NCI-H1105 treated with DMSO at 0.1 percent for 48 hours (cell line): ENCODE data around the gene STON2.
A peak's percentile ranks its signal among the peaks of the same experiment; 100 is the strongest.

ENCODE experiments used
- DNase-seq: peaks from one replicate; lab custom pipeline; 2025; lab: John Stamatoyannopoulos, UW

STON2 gene

DNA sequence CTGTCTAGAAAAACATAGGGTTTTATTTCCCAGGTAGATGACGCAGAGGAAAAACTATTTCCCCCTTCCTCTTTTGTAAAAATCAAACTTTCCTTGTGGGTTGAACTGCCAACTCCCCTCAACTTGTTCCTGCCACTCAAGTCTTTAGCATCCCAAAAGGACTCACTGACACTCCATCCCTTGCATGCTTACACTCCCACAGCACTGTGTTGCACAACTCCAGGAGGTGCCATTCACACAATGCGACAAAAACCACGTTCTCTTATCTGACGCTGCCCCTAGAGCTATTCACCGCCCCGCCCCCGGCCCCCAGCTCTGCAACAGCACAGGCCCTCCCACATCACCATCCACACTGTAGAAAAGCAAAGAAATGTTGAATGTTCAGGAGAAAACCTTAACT is 16.9 kb upstream of the STON2 start:
- DNase-seq = no peak

DNA sequence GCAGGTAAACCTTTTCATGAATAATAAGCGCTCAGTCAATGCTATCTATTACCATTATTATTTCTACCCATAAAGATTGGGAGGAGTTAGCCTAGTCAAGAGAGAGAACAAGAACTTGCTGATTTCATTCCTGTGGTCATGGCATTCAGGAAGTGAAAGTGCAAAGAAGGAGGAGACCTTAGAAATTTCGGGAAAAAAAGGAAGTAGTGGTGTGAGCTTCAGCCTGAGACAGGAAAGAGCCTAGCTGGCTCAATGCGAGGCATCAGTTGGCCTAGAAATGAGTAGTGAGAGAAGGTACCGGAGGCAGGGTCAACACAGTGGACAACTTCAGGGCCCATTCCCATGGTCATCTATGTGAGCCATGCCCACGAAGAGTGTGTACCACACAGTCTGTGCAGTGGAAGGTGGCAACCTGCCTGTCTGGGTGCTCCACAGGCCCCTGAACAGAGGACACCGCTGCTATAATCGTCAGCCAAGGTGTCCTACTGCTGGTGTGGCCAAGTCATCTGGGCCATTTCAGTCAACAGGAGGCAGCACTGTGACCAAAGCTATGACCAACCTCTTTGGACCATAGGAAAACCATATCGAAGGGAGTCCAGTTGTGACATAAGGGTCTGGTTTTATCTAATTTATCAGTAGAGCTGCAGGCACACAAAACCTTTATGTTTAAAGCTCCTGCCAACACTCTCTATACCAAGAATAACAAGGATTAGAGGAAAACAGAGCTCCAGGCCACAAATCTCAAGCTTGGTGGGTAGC is 16.2 kb upstream of the STON2 start:
- no peak for DNase-seq

DNA sequence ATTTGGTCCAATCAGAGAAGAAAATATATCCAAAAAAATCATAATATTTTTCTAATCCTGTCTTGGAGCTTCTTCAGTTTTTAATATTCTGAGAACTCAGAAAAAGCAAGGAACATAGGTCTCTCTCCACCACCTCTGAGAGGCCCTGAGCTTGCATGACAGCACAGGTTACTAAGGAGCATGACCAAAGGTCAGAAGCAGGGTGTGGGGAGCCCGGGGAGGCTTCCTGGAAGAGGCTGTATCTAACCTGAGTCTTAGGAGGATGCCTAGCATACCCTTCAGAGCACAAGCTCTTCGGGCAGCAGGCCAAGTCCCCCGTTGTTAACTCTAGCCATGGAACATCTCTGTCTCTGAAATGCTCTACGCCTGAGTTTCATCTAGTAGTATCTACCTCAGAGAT is 15.7 kb upstream of the STON2 start:
- DNase-seq = no peak

DNA sequence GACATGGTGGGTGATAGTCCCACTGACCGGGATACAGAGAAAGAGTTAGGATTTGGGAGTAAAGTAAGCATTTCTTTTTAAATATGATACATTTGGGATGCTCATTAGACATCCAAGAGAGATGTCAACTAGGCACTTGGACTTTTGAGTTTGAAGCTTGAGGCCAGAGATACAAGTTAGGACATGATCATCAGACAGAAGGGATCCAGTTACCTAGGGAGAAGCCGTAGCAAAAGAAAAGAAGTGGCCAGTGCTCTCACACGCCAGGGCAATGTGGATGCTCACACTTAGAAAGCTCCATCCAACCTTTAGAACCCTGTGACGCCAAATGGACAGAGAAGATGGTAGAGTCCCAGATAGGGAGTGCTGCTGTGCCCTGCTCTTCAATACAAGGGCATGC is 14.0 kb upstream of the STON2 start:
- DNase-seq = no peak

DNA sequence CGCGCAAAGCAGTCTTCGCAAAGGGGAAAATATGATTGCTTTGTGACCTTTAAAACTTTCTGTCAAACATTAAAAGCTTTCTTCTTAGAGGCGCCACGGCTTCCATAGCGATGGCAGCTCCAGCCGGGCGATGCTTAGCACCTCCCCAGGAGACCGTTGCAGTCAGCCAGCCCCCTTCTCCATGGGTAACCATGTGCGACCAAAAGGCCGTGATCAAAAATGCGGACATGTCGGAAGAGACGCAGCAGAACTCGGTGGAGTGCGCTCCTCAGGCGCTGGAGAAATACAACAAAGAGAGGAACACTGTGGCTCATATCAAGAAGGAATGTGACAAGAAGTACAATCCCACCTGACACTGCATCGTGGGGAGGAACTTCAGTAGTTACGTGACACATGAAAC is 12.7 kb upstream of the STON2 start:
- no peak for DNase-seq

DNA sequence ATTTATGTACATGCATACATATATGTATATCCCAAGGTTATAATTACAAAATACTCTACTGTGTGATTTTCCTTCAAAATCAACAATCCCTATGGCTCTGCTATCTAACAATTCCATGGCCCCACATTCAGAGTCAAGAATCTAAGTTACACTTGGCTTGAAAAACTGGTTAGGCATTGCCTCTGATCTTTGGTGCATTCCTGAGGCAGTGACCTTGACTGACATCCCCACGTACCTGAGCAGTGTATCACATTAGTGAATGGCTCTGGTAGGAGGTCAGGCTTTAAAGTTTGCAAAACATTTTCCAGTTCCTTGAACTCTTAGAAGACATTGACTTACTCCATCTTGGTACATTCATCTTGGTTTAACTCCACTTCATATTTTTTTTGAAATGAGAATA is 8.5 kb upstream of the STON2 start:
- no peak for DNase-seq

DNA sequence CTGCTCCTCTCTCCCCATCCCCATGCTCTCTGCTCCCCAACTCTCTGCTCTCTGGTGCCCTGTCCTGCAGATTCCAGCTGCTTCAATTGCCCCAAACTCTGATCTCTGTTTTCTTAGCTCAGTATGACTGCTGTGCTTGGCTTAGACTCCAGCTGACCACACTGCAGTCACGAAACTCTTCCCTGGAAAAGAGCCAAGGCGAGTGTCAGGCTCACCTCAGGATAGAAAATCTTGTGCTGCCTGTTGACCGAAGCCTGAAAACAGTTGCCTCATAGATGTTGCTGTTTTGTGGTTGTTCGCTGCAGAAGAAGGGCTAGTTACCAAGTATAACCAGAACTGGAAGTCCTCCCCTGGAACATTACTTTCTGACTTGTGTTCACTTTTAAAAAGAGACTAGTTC is 6.7 kb upstream of the STON2 start:
- DNase-seq = no peak

DNA sequence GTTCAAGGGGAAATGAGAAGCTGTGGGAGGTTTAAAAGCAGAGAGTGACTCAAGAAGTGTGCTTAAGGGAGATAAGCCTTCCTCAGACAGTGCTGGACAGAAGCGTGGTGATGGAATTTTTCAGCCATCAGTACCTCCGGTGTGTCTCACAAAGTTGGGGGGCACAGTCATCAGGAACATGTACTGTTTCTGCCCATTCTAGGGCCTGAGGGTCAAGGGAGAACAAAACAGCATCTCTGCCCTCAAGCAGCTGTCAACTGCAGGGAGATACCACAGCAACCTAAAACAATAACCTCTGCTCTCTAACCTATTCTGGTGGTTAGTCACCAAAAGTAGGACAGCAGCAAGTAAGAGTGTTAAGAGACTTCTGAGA is 2.0 kb upstream of the STON2 start:
- no peak for DNase-seq

DNA sequence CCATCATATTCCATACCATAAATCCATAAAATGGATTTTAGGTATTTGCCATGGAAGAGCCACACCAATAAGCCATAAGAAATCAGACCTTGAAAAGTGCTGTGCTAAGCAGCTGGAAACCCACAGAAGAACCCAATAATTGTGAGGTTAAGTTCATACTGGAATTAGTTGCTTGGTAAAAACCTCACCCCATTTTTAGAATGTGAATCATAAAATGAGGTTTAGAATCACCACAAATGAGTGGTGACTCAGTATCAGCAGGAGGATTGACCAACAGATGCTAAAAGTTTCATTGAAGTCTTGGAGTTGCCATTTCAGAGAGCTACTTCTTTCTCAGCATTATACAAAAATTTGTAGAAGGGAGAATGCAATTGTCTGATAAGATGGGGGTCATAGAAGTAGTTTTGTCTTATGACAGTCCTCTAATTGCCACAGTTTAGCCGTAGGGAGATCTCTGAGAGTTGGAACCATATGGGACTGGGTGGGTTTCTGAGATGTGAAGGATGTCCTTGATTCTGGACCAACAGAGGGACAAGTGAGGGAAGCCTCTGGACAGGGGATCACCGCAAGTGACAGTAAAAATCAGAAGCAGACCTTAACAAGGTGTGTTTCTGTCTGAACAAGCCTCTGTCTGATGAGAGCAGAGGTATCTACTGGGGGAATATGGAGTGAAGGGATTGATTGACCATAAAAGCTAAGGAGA is 1.4 kb upstream of the STON2 start:
- DNase-seq = no peak

DNA sequence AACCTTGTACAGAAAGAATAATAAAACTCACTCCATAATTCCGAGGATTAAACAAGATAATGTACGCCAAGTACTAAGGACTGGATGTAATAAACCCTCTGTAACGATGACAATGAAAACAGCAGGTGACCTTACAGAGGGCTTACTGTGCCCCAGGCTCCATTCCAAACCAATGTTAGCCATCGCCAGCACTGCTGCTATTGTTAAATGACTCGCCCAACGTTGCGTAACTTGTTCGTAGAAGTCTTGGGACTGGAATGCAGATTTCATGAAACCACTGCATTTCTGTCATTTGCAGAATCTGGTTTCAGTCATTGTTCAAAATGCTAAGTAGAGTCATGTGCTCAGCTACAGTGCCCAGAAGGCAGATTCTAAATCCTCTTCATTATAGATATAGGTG is 728 bp upstream of the STON2 start:
- DNase-seq = peak; percentile 18

DNA sequence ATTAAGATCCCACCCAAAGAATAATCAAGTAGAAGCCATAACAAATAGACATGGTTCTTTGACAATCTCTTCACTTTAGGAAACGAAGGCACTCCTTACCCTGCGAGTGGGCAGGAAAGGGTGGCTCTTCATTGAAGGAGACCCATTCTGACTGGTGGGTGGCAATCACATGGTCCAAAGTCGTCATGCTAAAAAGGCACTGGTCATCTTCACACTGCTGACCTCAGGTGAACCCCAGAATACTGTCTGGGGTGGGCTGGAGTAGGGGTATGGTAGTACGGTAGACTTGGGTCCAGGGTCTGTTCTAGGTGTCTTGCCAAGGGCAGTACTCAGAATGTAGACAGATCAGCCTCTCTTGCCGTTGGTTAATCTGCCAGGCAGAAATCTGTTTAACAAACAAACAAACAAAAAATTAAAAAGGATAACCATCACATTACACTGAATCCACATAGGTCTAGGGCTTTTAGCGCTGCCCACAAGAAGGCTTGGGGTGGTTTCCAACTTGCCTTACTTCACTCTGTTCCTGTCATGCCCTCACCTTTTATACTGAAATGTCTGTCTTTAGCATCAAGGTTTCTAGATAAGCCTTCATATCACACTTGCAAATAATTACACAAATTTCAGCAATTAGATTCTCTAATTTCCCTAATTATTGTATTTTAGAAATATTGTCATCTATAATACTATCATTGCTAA is 1.8 kb downstream of the STON2 start:
- no peak for DNase-seq

DNA sequence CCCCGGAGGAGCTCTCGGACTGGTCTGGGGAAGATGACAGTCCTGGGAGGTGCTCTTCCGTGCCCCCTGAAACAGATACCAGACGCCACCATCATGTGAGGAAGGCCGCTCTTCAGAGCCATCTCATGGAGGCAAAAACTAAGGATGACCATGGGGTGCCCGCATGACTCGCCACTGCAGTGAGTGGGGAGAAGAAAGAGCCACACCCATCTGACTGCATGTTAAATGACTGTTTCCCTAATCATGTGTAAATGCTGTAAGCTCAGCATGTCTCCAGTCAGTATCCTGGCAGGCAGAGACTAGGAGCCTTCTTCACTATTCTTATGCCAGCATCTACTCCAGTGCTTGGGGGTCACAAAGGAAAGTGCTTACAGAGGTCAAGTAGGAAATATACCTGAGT is 4.0 kb downstream of the STON2 start:
- no peak for DNase-seq

DNA sequence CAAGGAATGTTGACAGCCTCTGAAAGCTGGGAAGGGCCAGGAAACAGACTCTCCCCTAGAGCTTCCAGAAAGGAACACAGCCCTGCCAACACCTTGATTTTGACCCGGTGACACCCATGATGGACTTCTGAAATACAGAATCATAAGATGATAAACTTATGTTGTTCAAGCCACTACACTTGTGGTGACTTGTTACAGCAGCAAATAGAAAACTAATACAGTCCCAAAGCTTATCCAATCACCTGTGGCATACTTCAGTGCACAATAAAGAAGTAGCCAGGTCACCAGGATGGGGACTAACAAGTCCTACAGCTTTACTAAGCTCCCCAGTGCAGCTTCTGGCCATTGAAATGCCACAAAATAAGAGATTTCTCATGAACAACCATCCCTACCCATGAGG is 5.4 kb downstream of the STON2 start:
- DNase-seq = no peak

DNA sequence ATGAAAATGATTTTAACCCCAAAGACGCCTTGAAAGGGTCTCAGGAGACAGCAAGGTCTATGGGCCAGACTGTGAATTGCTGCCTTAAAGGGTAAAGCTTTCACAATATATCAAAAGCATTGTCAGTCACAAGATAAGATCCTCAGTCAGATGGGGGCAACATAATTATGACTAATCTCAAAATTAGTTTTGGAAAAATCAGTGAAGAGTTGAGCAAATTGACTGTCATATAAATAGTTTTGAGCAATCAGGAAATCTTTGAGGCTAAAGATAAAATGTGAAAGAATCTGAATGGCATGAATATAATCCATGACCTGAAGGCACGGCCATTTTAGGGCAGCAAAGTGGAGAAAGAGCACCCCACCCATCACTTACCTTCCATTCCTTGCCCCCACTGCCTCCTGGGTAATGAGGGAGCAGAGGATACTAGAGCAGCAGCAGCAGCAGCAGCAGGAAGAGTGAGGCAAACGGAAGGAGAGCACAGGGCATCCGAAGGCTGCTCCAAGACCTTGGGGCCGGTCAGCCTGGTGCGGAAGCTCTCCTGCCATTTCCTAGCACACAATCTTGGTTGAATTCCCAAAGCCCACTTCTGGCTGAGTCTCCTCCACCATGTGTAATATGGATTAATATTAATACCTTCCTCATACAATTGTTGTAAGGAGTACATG is 7.0 kb downstream of the STON2 start:
- no peak for DNase-seq

DNA sequence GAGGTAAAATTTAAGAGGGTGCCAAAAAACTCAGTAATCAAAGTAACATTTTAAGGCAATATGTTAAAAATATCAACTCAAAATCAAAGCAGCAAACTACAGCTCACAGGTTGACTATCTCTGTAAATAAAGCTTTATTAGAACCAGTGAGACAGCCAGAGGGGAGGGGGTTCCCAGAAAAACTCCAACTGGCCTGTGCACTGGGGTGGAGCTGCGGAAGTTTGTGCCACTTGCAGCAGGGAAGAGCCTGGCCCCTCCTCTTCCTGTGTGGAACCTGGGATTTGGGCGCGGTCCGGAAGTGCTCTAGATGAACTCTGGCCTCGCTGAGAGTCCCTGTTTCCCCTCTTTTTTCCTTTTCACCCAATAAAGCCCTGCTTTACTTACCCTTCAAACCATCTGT is 8.1 kb downstream of the STON2 start:
- DNase-seq = no peak

DNA sequence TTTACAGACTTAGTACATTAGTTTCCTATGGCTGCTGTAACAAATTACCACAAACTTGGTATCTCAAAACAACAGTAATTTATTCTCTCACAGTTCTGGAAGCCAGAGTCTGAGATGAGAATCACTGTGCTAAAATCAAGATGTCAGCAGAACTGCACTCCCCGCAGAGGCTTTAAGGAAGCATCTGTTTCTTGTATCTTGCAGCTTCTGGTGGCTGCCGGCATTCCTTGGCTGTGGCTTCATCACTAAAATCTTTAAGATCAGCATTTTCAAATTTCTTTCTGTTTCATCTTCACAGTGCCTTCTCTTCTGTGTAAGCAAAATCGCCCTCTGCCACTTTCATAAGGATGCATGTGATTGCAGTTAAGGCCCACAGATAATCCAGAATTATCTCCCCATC is 9.4 kb downstream of the STON2 start:
- DNase-seq = no peak

DNA sequence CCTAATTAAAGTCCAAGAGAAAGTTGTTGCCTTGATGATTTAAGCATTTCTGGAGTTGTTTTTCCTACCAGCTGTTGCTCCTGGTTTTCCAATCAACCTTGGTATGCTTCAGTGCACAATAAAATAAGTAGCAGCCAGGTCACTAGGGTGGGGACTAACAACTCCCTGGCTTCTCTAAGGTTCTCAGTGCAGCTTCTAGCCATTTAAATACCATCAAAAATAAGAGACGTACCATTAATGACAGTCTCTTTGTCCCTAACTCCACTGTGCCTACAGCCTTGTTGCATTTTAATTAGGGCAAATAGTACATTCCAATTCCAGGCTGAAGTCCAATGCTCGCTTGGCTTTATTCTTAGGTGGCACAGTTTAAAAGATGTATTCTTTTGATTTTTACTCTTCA is 11.8 kb downstream of the STON2 start:
- no peak for DNase-seq

DNA sequence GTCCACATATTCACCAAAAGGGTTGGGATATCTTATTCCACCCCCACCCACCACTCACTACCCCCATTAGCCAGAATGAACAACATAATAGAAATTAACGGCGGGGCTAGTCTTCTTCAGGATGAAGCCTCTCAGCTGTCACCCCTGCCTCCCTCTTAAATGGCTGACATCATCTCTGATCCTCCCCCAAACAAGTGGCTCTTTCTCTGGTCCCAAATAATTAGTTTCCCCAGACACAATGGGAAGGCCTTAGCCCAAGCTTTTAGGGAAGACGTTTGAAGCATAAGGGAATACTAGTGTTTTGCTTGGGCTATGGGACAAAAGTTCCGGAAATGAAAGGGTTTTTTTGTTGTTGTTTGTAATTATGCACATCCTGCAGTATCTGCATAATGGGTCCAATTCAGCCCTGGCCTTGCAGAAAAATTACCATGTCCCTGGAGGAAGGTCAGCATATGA is 13.8 kb downstream of the STON2 start:
- no peak for DNase-seq

DNA sequence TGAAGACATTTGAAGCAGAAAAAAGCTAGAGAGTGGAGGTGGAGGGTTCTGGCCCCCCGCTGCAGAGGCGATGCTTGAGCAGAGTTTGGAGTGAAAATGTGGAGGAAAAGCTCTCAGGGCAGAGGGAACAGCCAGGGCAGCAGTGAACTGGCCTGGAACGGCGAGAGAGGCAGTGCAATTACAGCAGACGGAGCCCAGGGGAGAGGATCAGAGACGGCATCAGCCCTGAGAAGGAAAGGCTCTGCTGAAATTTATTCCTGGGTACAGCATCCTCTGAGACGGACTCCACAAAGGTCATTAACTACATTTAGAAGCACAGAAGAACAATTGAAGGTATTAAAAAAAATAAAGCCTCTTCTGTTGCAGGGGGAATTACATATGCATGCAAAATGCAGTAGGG is 14.2 kb downstream of the STON2 start:
- DNase-seq = no peak

DNA sequence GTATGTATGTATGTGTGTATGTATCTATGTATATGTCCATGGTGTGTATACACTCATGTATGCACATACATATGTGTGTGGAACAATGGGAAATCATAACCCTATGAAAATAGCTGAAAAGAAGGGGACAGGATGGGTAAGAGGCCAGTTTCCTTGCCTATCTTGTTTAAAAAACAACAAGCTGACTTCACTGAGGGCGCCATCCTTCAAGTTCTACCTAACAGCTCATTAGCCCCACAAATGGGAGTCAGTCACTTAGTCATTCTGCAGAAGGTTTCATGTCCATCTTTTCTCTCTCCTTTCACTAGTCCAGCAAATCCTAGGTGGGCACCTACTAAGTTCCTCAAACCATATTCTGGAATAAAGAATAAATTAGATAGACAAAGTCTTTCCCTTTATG is 14.7 kb downstream of the STON2 start:
- DNase-seq = no peak

DNA sequence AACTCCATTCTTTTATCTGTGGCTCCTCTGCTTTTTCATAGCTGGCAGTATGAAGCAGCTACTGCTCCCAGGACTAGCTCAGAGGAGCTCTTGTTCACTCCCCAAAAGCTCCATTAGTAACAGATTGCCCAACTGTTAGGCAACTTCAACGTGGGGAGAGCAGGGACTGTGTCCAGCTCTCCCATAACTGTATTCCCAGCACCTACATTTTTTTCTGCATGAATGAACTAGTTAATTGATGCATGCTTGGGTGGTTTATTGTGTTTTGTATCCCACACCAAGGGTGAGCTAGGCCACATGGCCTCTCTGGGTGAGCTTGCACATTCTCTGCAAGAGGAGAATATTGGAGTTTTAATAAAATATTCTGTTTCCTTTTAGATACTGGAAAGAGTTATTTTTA is 15.2 kb downstream of the STON2 start:
- DNase-seq = peak; percentile 59

DNA sequence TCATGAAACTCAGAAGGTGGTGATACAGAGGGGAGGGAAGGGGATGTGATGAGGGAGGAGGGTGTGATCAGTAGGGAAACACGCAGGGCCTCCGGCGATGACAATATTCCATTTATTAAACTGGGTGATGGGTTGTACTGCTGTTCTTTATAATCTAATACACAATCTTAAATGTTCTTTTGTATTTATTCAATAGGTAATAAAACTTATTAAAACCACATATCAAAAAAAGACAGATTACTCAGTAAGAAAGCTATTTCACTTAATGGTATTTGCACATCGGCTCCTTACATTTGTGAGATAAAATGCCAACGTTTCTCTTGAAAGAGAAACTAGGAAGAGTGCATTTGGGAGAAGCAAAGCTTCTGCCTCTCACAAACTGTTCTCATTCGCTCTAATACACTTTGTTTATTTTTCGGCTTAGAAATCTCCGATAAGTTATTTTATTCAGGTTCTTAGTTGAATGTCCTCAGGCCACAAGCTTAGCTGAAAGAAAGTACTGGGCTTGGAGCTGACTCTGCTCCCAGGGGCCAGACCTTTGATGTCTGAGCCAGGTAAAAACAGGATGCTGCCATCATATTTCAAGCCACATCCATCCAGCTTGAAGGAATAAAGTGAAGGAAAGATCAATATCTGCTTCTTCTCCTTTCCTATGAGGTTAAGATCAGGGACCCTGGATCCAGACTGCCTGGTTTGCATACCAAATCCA is 17.5 kb downstream of the STON2 start:
- no peak for DNase-seq
